Activated CD4-positive, alpha-beta T cell treated with anti-CD3 and anti-CD28 coated beads, Interleukin-2, Interleukin-4, amounts not matched to agents 100 ng/mL and 50 ng/mL, durations not matched to agents 16 hours and 8 hours (primary cell): ENCODE results near the gene NHLH1.
"Not testable (repeated sequence)": the region's sequence is repeated elsewhere in the genome, so short reads cannot be mapped to it uniquely, and the experiment has no call there.

Source experiments
- DNase-seq: peaks from one replicate; pipeline ENCODE4 v3.0.0-alpha.2; 2020; ENCODE audit warnings: low spot score

Gene NHLH1

GRCh38 chr1:160384812-160385211 is 17.9 kb downstream of the NHLH1 start:
- not testable (repeated sequence) for DNase-seq

GRCh38 chr1:160388406-160388805 is 21.5 kb downstream of the NHLH1 start:
- not testable (repeated sequence) for DNase-seq

GRCh38 chr1:160394673-160395072 is 27.8 kb downstream of the NHLH1 start:
- DNase-seq, result no peak

GRCh38 chr1:160397651-160398050 is 30.8 kb downstream of the NHLH1 start:
- no peak for DNase-seq

- no peak for DNase-seq
Measured at GRCh38 chr1:160398823-160399222, 32.0 kb downstream of the NHLH1 start.

GRCh38 chr1:160399544-160400222 is 32.8 kb downstream of the NHLH1 start:
- no peak for DNase-seq

- peak; percentile 9 for DNase-seq
Measured at GRCh38 chr1:160400223-160400645, 33.4 kb downstream of the NHLH1 start, which contains the start of gene VANGL2. TSS of gene VANGL2 (plus strand) at chr1:160400564. CDS start at chr1:160415838, 15,274 bp downstream.

- DNase-seq, result no peak
Measured at GRCh38 chr1:160400646-160401486, 34.0 kb downstream of the NHLH1 start.

- no peak for DNase-seq
Measured at GRCh38 chr1:160401487-160401805, 34.6 kb downstream of the NHLH1 start.

- DNase-seq, result no peak
Measured at GRCh38 chr1:160402001-160402795, 35.3 kb downstream of the NHLH1 start.

- no peak for DNase-seq
Measured at GRCh38 chr1:160403244-160403643, 36.4 kb downstream of the NHLH1 start.

- DNase-seq, result no peak
Measured at GRCh38 chr1:160404094-160404493, 37.2 kb downstream of the NHLH1 start.

- no peak for DNase-seq
Measured at GRCh38 chr1:160405331-160405877, 38.5 kb downstream of the NHLH1 start.

GRCh38 chr1:160406131-160406968 is 39.5 kb downstream of the NHLH1 start:
- DNase-seq, result no peak

- DNase-seq, result no peak
Measured at GRCh38 chr1:160407839-160408801, 41.2 kb downstream of the NHLH1 start.

- no peak for DNase-seq
Measured at GRCh38 chr1:160408864-160409263, 42.0 kb downstream of the NHLH1 start.

- DNase-seq, result no peak
Measured at GRCh38 chr1:160409486-160409885, 42.6 kb downstream of the NHLH1 start.

GRCh38 chr1:160410406-160411005 is 43.6 kb downstream of the NHLH1 start:
- DNase-seq, result no peak

GRCh38 chr1:160411271-160412027 is 44.6 kb downstream of the NHLH1 start:
- DNase-seq, result no peak
